Calu3 (cell line): ENCODE data around the gene ZNF319. TPM values are rescaled to one million over a fixed set of nuclear protein-coding genes. Genes with fewer than 3 reads are reported as not detected.

Source experiments
- BruUV-seq: library from RNA; stranded (reverse); fragments of 400-500 nt; replicated peaks from 2 replicates; lab custom pipeline; 2021; lab: Mats Ljungman, UMichigan
- CTCF ChIA-PET: fragments of 300-600 bp; sonication (Branson Sonifier 250); formaldehyde crosslinking; loops from one replicate; lab custom pipeline; 2022; ENCODE audit warnings: antibody characterized with exemption; lab: Charles Lee
- DNase-seq: peaks from one replicate; pipeline ENCODE4 v3.0.0; 2022
- H3K27ac Mint-ChIP-seq: one replicate; pipeline ENCODE4 v1.8.0; 2022; ENCODE audit warnings: mixed read lengths; ENCODE audit not compliant: unreplicated experiment
- H3K27me3 Mint-ChIP-seq: one replicate; pipeline ENCODE4 v1.8.0; 2022; ENCODE audit warnings: mixed read lengths; ENCODE audit not compliant: unreplicated experiment
- H3K36me3 Mint-ChIP-seq: one replicate; pipeline ENCODE4 v1.8.0; 2022; ENCODE audit warnings: mild to moderate bottlenecking, moderate library complexity, mixed read lengths; ENCODE audit not compliant: insufficient read depth, unreplicated experiment
- H3K4me1 Mint-ChIP-seq: one replicate; pipeline ENCODE4 v1.8.0; 2022; ENCODE audit warnings: mild to moderate bottlenecking, low read depth, mixed read lengths; ENCODE audit not compliant: unreplicated experiment
- H3K4me3 Mint-ChIP-seq: one replicate; pipeline ENCODE4 v1.8.0; 2022; ENCODE audit warnings: mild to moderate bottlenecking, low read depth, moderate library complexity, mixed read lengths; ENCODE audit not compliant: unreplicated experiment
- H3K9me3 Mint-ChIP-seq: one replicate; pipeline ENCODE4 v1.8.0; 2022; ENCODE audit warnings: low read depth, mixed read lengths; ENCODE audit not compliant: unreplicated experiment
- CTCF ChIP-seq: fragments of 200-600 bp; IDR thresholded peaks from one replicate; pipeline ENCODE4 v1.8.0; 2022; ENCODE audit warnings: antibody characterized with exemption; ENCODE audit not compliant: unreplicated experiment
- intact Hi-C: fragments of 100-400 bp; cut with micrococcal nuclease; formaldehyde crosslinking; loops from one replicate; pipeline ENCODE4 v1.10.0; 2022; ENCODE audit not compliant: unreplicated experiment
- total RNA-seq: library from RNA; stranded (reverse); gene quantifications from 2 replicates; pipeline ENCODE4 v1.2.3, GENCODE V29; 2022

The ZNF319 gene
- total RNA-seq, 1 experiment from 2014 or later = 10.0 TPM

- no peak for DNase-seq
- TF ChIP-seq CTCF = no peak
- BruUV-seq = no TSS peak
- Mint-ChIP-seq H3K4me3 (peak overlapping the region; percentile 36), H3K9me3 (no peaks in the 10 kb centered on the region), H3K36me3 (peaks cover 42% of the 10 kb centered on the region), H3K27ac (no peak overlapping the region), H3K27me3 (no peaks in the 10 kb centered on the region), H3K4me1 (peaks cover 52% of the 10 kb centered on the region)
- intact Hi-C loops = no loop called here
- CTCF ChIA-PET = no interaction called here
Observed at GRCh38 chr16:58030136-58030840, 29.8 kb upstream of the ZNF319 start.

GRCh38 chr16:58029410-58029809, 28.9 kb upstream of the ZNF319 start:
- BruUV-seq = no TSS peak
- peaks cover 50% of the 10 kb centered on the region for H3K36me3 Mint-ChIP-seq
- no peak for TF ChIP-seq CTCF
- intact Hi-C loops = no loop called here
- no peak for DNase-seq
- CTCF ChIA-PET = interaction anchor here (0.6 to 1.3 kb wide), 2 partner anchors 92 to 115 kb away, joined by 3 to 7 read pairs; no protein-coding TSS in a partner anchor
- peak overlapping the region; percentile 36 for H3K4me3 Mint-ChIP-seq
- peak overlapping the region; percentile 50 for H3K27ac Mint-ChIP-seq
- peaks cover 59% of the 10 kb centered on the region for H3K4me1 Mint-ChIP-seq
- H3K27me3 Mint-ChIP-seq = no peaks in the 10 kb centered on the region
- H3K9me3 Mint-ChIP-seq = no peaks in the 10 kb centered on the region

DNA sequence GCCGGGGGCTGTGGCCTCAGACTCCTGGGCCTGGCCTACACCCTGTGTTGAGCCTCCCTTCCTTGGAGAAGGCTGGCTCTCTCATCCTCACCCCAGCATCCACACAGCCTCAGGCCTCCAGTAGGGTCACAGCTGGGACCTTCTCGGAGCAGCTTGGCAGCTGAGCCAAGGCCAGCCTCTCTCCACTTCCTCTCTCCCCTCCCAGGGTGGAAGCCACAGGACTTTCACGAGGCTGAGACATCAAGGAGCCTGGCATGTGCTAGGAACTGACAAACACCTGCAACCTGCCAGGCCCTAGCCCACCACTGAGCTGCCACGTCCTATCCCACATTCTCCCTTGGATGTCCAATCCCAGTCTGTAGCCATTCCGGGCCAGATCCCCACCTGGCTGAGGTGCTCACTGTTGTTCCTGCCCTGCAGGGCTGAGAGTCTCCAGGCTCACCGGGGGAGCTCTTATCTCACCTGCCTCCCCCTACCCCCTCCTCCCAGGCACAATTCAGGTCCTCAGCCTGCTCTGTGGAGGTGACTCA, 28.1 kb upstream of the ZNF319 start:
- BruUV-seq = TSS peak; percentile 17
- Mint-ChIP-seq H3K27me3 (no peaks in the 10 kb centered on the region), H3K4me3 (peak overlapping the region; percentile 36), H3K36me3 (peaks cover 56% of the 10 kb centered on the region), H3K4me1 (peaks cover 67% of the 10 kb centered on the region), H3K9me3 (no peaks in the 10 kb centered on the region), H3K27ac (no peak overlapping the region)
- no peak for TF ChIP-seq CTCF
- intact Hi-C loops = no loop called here
- DNase-seq = no peak
- CTCF ChIA-PET = interaction anchor here (1.3 kb wide), 1 partner anchor 93 kb away, joined by 7 read pairs; no protein-coding TSS in a partner anchor

- DNase-seq = no peak
- no peaks in the 10 kb centered on the region for H3K9me3 Mint-ChIP-seq
- no peaks in the 10 kb centered on the region for H3K27me3 Mint-ChIP-seq
- peak overlapping the region; percentile 36 for H3K27ac Mint-ChIP-seq
- peak overlapping the region; percentile 79 for H3K4me3 Mint-ChIP-seq
- intact Hi-C loops = no loop called here
- BruUV-seq = no TSS peak
- H3K4me1 Mint-ChIP-seq = peaks cover 67% of the 10 kb centered on the region
- no peak for TF ChIP-seq CTCF
- CTCF ChIA-PET = interaction anchor here (0.6 to 2.9 kb wide), 4 partner anchors 94 to 299 kb away, joined by 3 to 30 read pairs (median 4); no protein-coding TSS in a partner anchor
- peaks cover 56% of the 10 kb centered on the region for H3K36me3 Mint-ChIP-seq
Observed at GRCh38 chr16:58027916-58028455, 27.5 kb upstream of the ZNF319 start.
